Measurements from ENCODE around the gene ARHGAP26.
A peak's percentile ranks its signal among the peaks of the same experiment; 100 is the strongest.
"Not testable (repeated sequence)": the region's sequence is repeated elsewhere in the genome, so short reads cannot be mapped to it uniquely, and the experiment has no call there.

ARHGAP26 gene

DNA sequence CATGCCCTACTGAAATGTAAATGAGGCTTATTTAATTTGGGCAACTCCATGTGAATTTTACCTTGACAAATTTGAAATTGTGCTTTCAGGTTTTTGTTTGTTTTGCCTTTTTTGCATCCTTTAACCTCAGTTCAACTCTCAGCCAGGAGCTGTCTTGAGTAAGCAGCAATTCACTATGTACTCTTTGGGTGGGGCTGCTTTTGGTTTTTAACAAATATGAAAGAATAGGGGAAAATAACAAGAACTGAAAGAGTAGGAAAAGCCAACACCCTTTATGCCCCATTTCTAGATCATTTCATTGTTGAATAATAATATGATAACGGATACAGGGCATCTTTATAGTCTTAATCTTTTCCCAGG, 192.0 kb downstream of the ARHGAP26 start:
- DNase-seq (ENCODE audit: low spot score): no peak

GRCh38 chr5:142965258-142966120, 195.3 kb downstream of the ARHGAP26 start:
- DNase-seq (ENCODE audit: low spot score): not testable (repeated sequence)

- DNase-seq (ENCODE audit: low spot score): no peak
Observed at GRCh38 chr5:142966121-142966420, 195.9 kb downstream of the ARHGAP26 start.

DNA sequence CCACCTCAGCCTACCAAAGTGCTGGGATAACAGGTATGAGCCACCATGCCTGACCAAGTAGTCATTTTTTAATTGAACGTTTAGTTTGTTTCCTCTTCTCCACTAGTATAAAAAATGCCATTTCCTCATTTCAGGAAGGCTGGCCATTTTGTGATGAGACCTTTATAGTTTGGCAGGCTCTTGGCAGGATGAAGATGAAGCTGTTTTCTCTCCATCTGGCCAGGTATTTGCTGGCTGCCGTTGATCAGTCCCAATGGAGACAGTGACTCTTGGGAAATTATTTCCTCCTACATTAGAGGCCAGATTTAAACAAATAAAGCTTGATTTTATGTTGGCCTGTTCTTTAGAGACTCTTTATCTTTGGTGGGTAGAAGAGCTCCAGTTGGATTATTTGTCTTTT, 199.0 kb downstream of the ARHGAP26 start:
- DNase-seq (ENCODE audit: low spot score): no peak

DNA sequence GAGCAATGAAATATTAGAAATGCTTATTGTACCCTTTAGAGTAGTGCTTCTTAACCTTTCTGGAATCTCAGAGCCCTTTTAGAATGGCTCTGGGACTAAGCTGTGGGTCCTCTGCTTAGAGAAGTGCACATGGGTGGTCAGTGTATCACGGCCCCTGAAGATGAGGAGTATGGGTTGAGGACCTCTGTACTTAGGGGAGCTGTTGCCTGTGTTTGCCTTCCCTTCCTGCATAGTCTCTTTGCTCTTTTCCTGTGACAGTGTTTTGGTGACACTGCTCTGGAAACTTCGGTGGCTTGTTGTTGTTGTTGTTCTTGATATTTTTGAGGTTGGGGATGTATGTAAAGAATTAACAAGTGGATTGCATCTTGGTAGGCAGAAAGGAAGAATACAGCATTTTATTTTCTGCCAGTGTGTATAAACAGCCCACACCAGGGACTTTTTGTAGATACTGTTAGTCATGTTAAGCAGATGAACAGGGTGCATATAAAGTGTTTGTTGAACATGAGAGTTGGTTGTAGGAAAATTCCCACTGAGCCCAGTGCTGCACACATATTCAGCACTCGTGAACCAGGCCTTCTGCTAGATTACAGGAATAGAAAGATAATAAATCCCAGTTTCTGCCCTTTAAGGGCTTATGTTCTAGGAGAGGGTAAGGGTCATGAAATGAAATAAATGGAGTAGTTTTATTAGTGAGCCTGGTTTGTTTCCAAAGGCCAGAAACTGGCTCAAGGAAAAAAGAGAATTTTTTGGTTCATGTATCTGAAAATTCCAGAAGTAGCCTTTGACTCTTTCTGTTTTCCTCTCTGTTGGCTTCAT, 199.7 kb downstream of the ARHGAP26 start:
- DNase-seq (ENCODE audit: low spot score): peak; percentile 70

DNA sequence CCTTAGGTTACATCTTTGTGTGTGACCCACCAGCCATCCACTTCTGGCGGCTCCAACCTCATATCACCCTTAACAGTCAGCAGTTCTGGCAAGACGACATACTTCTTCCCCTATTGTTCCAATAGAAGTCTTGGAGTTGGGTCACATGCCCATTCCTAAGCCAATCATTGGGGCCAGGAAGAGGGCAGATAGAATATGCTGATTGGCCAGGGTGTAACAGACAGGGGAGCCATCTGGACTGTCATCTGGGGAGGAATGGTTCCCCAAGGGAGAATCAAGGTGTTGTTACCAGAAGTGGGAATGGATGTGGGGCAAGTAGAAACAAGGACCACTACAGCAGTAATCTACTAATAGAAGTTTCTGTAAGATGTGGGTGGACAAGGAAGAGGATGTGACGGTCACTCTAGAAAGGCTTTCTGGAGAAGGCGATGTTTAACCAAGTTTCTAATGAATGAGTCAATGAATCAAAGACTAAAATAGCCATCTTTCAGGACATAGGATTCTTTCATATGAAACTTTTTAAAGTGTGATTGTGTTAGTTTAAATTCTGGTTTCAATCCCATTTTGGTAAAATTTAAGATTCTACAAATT, 200.4 kb downstream of the ARHGAP26 start:
- DNase-seq (ENCODE audit: low spot score): no peak

GRCh38 chr5:142971303-142972013, 201.3 kb downstream of the ARHGAP26 start:
- DNase-seq (ENCODE audit: low spot score): no peak

GRCh38 chr5:142972064-142972570, 201.9 kb downstream of the ARHGAP26 start:
- no peak for DNase-seq (ENCODE audit: low spot score)

DNA sequence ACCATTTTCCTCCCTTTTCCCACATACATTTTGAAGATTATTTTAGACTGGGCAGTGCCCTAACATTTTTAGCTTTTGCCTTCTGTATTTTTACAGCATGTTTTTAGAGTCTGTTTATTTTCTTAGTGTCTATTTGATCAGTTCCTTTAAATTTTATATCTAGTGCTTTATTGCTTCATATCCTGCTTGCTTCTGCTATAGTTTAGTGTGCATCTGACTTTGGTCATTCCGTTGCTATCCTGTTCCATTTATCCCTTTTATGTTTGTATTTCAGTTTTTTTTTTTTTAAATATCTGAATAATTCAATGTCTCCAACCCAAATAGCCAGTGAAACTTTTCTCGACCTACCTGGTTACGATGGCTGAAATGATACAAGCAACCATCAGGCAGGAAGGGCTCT, 203.8 kb downstream of the ARHGAP26 start:
- no peak for DNase-seq (ENCODE audit: low spot score)

DNA sequence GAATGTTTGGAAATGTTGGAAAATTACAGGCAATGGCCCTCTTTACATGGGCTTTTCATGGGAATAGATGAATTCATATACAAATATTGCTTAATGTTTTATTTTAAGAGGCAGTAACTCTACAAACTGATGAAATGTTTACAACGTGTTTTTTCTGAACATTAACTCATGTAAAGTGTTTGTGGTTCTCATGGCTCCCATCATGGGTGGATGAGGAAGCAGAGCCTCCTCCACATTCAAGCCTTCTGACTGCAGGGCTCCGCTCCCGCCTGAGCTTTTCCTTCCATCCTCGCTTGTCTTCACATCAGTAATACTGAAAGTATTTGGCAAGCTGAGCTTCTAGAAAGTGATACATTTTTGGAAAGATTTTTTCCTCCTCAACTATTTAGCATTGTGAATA, 204.2 kb downstream of the ARHGAP26 start:
- no peak for DNase-seq (ENCODE audit: low spot score)

GRCh38 chr5:142976861-142977260, 206.7 kb downstream of the ARHGAP26 start:
- DNase-seq (ENCODE audit: low spot score): no peak

- DNase-seq (ENCODE audit: low spot score): peak; percentile 25
Observed at GRCh38 chr5:142977363-142978051, 207.3 kb downstream of the ARHGAP26 start.

- DNase-seq (ENCODE audit: low spot score): no peak
Observed at GRCh38 chr5:142978252-142978651, 208.1 kb downstream of the ARHGAP26 start.

DNA sequence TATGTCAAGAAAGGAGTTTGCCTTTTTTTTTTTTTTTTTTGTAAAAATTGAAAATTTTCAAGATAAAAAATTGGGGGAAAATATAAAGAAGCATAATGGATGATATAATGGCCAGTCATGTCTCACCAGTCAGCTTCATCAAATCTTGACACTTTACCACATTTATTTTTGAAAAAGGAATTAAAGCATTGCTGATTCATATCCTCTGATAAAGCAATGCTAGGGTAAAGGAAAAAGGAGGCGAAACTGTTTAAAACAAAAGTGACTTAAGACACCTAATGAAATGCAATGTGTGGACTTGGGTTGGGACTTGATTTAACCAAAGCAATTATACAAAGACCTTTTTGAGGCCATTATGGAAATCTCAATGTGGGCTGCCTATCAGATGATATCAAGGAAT, 208.5 kb downstream of the ARHGAP26 start:
- DNase-seq (ENCODE audit: low spot score): no peak

DNA sequence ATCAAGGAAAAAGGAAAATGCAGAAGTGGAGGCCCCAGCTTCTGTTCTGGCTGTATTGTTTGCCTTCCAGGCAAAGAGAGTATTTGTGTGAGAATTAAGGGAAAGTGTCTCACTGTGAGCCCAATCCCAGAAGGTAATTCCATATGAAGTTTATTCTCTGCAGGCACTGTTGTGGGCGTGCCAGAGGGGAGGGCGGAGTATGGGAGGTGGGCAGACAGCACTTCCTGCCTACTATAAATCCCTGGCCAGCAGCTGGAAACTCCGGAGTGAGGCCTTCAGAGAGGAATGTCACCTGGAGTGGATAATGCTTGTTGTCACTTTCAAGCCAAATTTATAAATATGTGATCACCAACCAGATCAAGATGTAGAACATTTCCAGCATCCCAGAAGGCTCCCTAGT, 209.5 kb downstream of the ARHGAP26 start:
- DNase-seq (ENCODE audit: low spot score): no peak

DNA sequence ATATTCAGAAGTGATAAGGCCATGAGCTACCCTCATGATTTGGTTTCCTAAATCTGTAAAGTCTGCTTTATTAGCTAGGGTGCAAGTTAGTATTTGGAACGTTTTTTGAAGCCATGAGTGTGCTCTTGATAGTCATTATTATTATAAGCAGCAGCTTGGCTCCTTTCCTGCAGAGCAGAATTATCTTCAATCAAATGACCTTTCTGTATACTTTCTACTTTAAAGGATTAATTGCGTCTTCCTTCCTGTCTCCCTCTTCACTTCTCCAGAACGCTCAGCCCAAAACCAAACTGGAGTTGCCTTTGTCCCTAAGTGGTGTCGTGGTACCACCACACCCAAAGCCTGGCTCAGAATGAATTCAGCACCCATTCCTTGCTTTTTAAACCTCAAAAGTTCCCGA, 211.3 kb downstream of the ARHGAP26 start:
- no peak for DNase-seq (ENCODE audit: low spot score)

GRCh38 chr5:142981886-142982820, 212.0 kb downstream of the ARHGAP26 start:
- peak; percentile 86 for DNase-seq (ENCODE audit: low spot score)

GRCh38 chr5:142982821-142983200, 212.6 kb downstream of the ARHGAP26 start:
- no peak for DNase-seq (ENCODE audit: low spot score)

DNA sequence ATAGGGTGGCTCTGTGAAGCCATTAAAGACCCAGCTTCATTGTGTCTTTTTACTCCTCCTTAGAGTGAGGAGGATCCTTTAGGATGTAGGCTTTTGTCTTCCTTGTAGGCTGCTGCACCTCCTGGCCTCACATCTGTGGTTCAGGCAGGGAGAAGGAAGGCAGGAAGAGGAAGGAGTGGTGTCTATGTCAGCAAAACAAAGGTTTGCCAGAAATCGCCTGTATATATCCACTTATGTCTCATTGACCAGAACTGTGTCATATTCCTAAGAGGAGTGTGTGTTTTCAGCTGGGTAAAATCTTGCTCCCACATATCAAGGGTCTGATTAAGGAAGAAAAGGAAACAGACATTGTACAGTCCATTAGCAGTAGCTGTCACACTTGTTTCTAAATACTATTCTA, 213.8 kb downstream of the ARHGAP26 start:
- DNase-seq (ENCODE audit: low spot score): no peak

DNA sequence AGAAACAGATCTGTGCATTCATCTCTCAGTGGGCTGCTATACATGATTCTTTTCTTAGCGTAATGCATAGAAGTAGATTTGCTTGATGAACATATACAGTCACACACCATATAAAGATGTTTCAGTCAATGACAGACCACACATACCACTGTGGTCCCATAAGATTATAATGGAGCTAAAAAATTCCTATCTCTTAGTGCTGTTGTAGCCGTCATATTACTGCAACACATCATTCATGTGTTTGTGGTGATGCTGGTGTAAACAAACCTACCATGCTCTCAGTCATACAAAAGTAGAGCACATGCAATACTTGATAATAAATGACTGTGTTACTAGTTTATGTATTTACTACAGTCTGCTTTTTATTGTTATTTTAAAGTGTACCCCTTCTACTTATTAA, 214.3 kb downstream of the ARHGAP26 start:
- no peak for DNase-seq (ENCODE audit: low spot score)
